ENCODE measurements around the gene TLCD4.

TLCD4 gene

GRCh38 chr1:95095833-95096217 is 21.3 kb upstream of the TLCD4 start:
- no peak for TF ChIP-seq CTCF (conservative IDR thresholded peaks at IDR 0.05; ENCODE audit: low read depth, low read length)
- DNase-seq (ENCODE audit: low read depth), result no peak
- H3K4me3 ChIP-seq (ENCODE audit: low read length), result no peak overlapping the region

GRCh38 chr1:95096218-95096841 is 20.8 kb upstream of the TLCD4 start:
- TF ChIP-seq CTCF (conservative IDR thresholded peaks at IDR 0.05; ENCODE audit: low read depth, low read length), result no peak
- no peak overlapping the region for H3K4me3 ChIP-seq (ENCODE audit: low read length)
- no peak for DNase-seq (ENCODE audit: low read depth)

- TF ChIP-seq CTCF (conservative IDR thresholded peaks at IDR 0.05; ENCODE audit: low read depth, low read length), result no peak
- no peak for DNase-seq (ENCODE audit: low read depth)
- H3K4me3 ChIP-seq (ENCODE audit: low read length), result no peak overlapping the region
Measured at GRCh38 chr1:95097426-95097825, 19.7 kb upstream of the TLCD4 start.

- DNase-seq (ENCODE audit: low read depth), result no peak
- no peak overlapping the region for H3K4me3 ChIP-seq (ENCODE audit: low read length)
Measured at GRCh38 chr1:95098196-95098595, 19.0 kb upstream of the TLCD4 start.

GRCh38 chr1:95108792-95109191 is 8.4 kb upstream of the TLCD4 start:
- no peak for DNase-seq (ENCODE audit: low read depth)
- H3K4me3 ChIP-seq (ENCODE audit: low read length), result no peak overlapping the region
- no peak for TF ChIP-seq CTCF (conservative IDR thresholded peaks at IDR 0.05; ENCODE audit: low read depth, low read length)

More at GRCh38 chr1:95098196-95098595, 19.0 kb upstream of the TLCD4 start:
- no peak for TF ChIP-seq CTCF (conservative IDR thresholded peaks at IDR 0.05; ENCODE audit: low read depth, low read length)

- no peak overlapping the region for H3K4me3 ChIP-seq (ENCODE audit: low read length)
- no peak for TF ChIP-seq CTCF (conservative IDR thresholded peaks at IDR 0.05; ENCODE audit: low read depth, low read length)
- DNase-seq (ENCODE audit: low read depth), result no peak
Measured at GRCh38 chr1:95111014-95111413, 6.1 kb upstream of the TLCD4 start.

GRCh38 chr1:95113684-95114083 is 3.5 kb upstream of the TLCD4 start:
- no peak overlapping the region for H3K4me3 ChIP-seq (ENCODE audit: low read length)
- TF ChIP-seq CTCF (conservative IDR thresholded peaks at IDR 0.05; ENCODE audit: low read depth, low read length), result no peak
- no peak for DNase-seq (ENCODE audit: low read depth)

Measured in retinal pigment epithelial cell (primary cell).